Suprapubic skin (tissue), 3 donors: ENCODE measurements around the gene ZNF408.

Experiments
- CTCF ChIP-seq, 2 donors: fragments of 200-600 bp in 1 of 2; fragments of 450-650 bp in 1 of 2; sonication (generic) in 1 of 2; IDR thresholded peaks; one replicate each; pipeline ENCODE4 v1.5.1; 2016 to 2019; ENCODE audit warnings: antibody characterized with exemption in 2 of 2, mild to moderate bottlenecking in 1 of 2, moderate library complexity in 1 of 2
- EP300 ChIP-seq: sonication (generic); formaldehyde crosslinking; IDR thresholded peaks from one replicate; pipeline ENCODE4 v1.6.1; 2017; ENCODE audit warnings: antibody characterized with exemption
- POLR2A ChIP-seq, 2 donors: fragments of 450-650 bp; IDR thresholded peaks; one replicate each; pipeline ENCODE4 v1.6.1; 2017; ENCODE audit warnings: antibody characterized with exemption in 2 of 2, mild to moderate bottlenecking in 2 of 2, moderate library complexity in 2 of 2

GRCh38 chr11:46684367-46684766 lies 16.5 kb upstream of the ZNF408 start:
- TF ChIP-seq CTCF (IDR thresholded peaks at IDR 0.05) (no peak), EP300 (no peak), POLR2A (IDR thresholded peaks at IDR 0.05) (no peak)
